B cell (primary cell): ENCODE results near the gene MET. TPM values are rescaled to one million over a fixed set of nuclear protein-coding genes. Genes with fewer than 3 reads are reported as not detected.

Experiments used
- ATAC-seq: fragments of 200-7000 bp; cut with Tn5 transposase; one replicate; pipeline ENCODE4 v1.10.0; 2021; ENCODE audit warnings: low read depth, mild to moderate bottlenecking, moderate number of reproducible peaks, moderate library complexity
- CTCF ChIA-PET: fragments of 350-600 bp; sonication (Branson Sonifier 250); formaldehyde crosslinking; loops from one replicate; lab custom pipeline; 2021; ENCODE audit warnings: antibody characterized with exemption, inconsistent platforms; lab: Charles Lee
- POLR2A ChIA-PET: fragments of 350-600 bp; sonication (Branson Sonifier 250); formaldehyde crosslinking; loops from one replicate; lab custom pipeline; 2021; ENCODE audit warnings: antibody characterized with exemption; lab: Charles Lee
- DNase-seq: peaks from one replicate; pipeline ENCODE4 v3.0.0; 2013
- H2AFZ ChIP-seq: 2 replicates; pipeline ENCODE4 v1.6.1; 2012; ENCODE audit warnings: mild to moderate bottlenecking, low read depth, low read length; ENCODE audit not compliant: insufficient read depth, poor library complexity, severe bottlenecking
- H3K27ac ChIP-seq, 2 donors: 1 replicate in 1 of 2; 2 replicates in 1 of 2; pipeline ENCODE4 v1.5.1; 2012 to 2013; ENCODE audit warnings: low read length in 2 of 2, mild to moderate bottlenecking in 2 of 2, moderate library complexity in 1 of 2
- H3K27me3 ChIP-seq, 4 experiments: fragments of 200-600 bp in 1 of 4; sonication (generic) in 1 of 4; replicated peaks in 1 of 4; 1 replicate in 2 of 4; 2 replicates in 2 of 4; pipeline versions ENCODE4 v1.6.1 to v1.7.0; 2013 to 2016; ENCODE audit warnings: low read length in 3 of 4, mild to moderate bottlenecking in 2 of 4, mixed read lengths in 1 of 4, moderate library complexity in 1 of 4; ENCODE audit not compliant: insufficient read depth in 4 of 4, control insufficient read depth in 3 of 4; ENCODE audit errors: control extremely low read depth in 1 of 4
- H3K36me3 ChIP-seq, 2 experiments: replicated peaks in 1 of 2; 1 replicate in 1 of 2; 2 replicates in 1 of 2; pipeline versions ENCODE4 v1.6.1 to v1.7.1; 2013; ENCODE audit warnings: low read length in 1 of 2; ENCODE audit not compliant: insufficient read depth in 2 of 2, control insufficient read depth in 1 of 2; ENCODE audit errors: control extremely low read depth in 1 of 2, extremely low read depth in 1 of 2
- H3K4me1 ChIP-seq, 2 donors: fragments of 200-600 bp in 1 of 2; sonication (generic) in 1 of 2; 1 replicate in 1 of 2; 2 replicates in 1 of 2; pipeline versions ENCODE4 v1.5.1 to v1.6.1; 2013 to 2017; ENCODE audit warnings: low read length in 2 of 2; ENCODE audit not compliant: control insufficient read depth in 2 of 2, insufficient read depth in 2 of 2
- H3K4me2 ChIP-seq: replicated peaks from 2 replicates; pipeline ENCODE3; 2012; ENCODE audit warnings: mild to moderate bottlenecking, low read depth, low read length; ENCODE audit not compliant: poor library complexity, severe bottlenecking
- H3K4me3 ChIP-seq, 5 experiments: fragments of 200-600 bp in 1 of 5; sonication (generic) in 1 of 5; 1 replicate in 3 of 5; 2 replicates in 2 of 5; pipeline versions ENCODE4 v1.5.1 to v1.7.0; 2011 to 2016; ENCODE audit warnings: low read length in 4 of 5, mild to moderate bottlenecking in 4 of 5, low read depth in 2 of 5, control low read depth in 1 of 5, moderate library complexity in 1 of 5; ENCODE audit not compliant: insufficient read depth in 1 of 5; ENCODE audit errors: control extremely low read depth in 1 of 5, extremely low read depth in 1 of 5
- H3K79me2 ChIP-seq: fragments of 200-600 bp; sonication (generic); one replicate; pipeline ENCODE4 v1.6.0; 2016; ENCODE audit warnings: low read length; ENCODE audit not compliant: control insufficient read depth, insufficient read depth
- H3K9ac ChIP-seq: fragments of 200-600 bp; sonication (generic); 2 replicates; pipeline ENCODE4 v1.6.1; 2017; ENCODE audit warnings: mild to moderate bottlenecking, low read length, moderate library complexity
- H3K9me3 ChIP-seq, 3 donors: one replicate each; pipeline versions ENCODE4 v1.6.1 to v1.7.1; 2013; ENCODE audit warnings: low read length in 2 of 3; ENCODE audit not compliant: control insufficient read depth in 2 of 3, insufficient read depth in 1 of 3; ENCODE audit errors: control extremely low read depth in 1 of 3
- H4K20me1 ChIP-seq: 2 replicates; pipeline ENCODE4 v1.6.0; 2012; ENCODE audit warnings: mild to moderate bottlenecking, low read length; ENCODE audit not compliant: insufficient read depth, control insufficient read depth, poor library complexity, severe bottlenecking
- H3K27ac Mint-ChIP-seq: one replicate; pipeline ENCODE4 v1.8.0; 2021; ENCODE audit warnings: mixed read lengths
- H3K27me3 Mint-ChIP-seq: one replicate; pipeline ENCODE4 v1.8.0; 2021; ENCODE audit warnings: mixed read lengths
- H3K4me1 Mint-ChIP-seq: one replicate; pipeline ENCODE4 v1.8.0; 2021; ENCODE audit warnings: mixed read lengths
- H3K4me3 Mint-ChIP-seq: one replicate; pipeline ENCODE4 v1.8.0; 2021; ENCODE audit warnings: mixed read lengths
- H3K9me3 Mint-ChIP-seq: one replicate; pipeline ENCODE4 v1.8.0; 2022; ENCODE audit warnings: mixed read lengths; ENCODE audit not compliant: insufficient read depth
- EZH2 ChIP-seq: IDR thresholded peaks from 2 replicates; pipeline ENCODE4 v1.6.1; 2012; ENCODE audit warnings: borderline replicate concordance, low read depth, mild to moderate bottlenecking, moderate library complexity, low read length; ENCODE audit not compliant: insufficient read depth, poor library complexity, severe bottlenecking
- WGBS: methylation state at CpG from one replicate; pipeline ENCODE4 v1.1.5; 2013; ENCODE audit warnings: missing lambda C conversion rate; ENCODE audit not compliant: insufficient coverage; 5-methylcytosine and 5-hydroxymethylcytosine counted together
- intact Hi-C: fragments of 100-400 bp; cut with micrococcal nuclease; formaldehyde crosslinking; loops from one replicate; pipeline ENCODE4 v1.10.0; 2022
- polyA plus RNA-seq: library from polyadenylated mRNA; depleted of rRNA; stranded (reverse); fragments of >200 nt; gene quantifications from 2 replicates; pipeline ENCODE4 v1.2.3, GENCODE V29; 2012
- total RNA-seq, 2 donors: library from RNA; stranded (reverse); fragments of 120-200 nt in 1 of 2; gene quantifications; 1 replicate in 1 of 2; 2 replicates in 1 of 2; pipeline versions ENCODE4 v1.2.3 to v1.2.4, GENCODE V29; 2013 to 2022
- TF ChIP-seq, protein P1 (sequence below): fragments of 200-600 bp; IDR thresholded peaks from one replicate; pipeline ENCODE4 v1.8.0; 2022; ENCODE audit warnings: antibody characterized with exemption, mild to moderate bottlenecking

Gene MET
- total and polyA plus RNA-seq, 2 donors (not counting 1 experiment from before 2014, with no cell fraction given), result 0.03 to 0.59 TPM

DNA sequence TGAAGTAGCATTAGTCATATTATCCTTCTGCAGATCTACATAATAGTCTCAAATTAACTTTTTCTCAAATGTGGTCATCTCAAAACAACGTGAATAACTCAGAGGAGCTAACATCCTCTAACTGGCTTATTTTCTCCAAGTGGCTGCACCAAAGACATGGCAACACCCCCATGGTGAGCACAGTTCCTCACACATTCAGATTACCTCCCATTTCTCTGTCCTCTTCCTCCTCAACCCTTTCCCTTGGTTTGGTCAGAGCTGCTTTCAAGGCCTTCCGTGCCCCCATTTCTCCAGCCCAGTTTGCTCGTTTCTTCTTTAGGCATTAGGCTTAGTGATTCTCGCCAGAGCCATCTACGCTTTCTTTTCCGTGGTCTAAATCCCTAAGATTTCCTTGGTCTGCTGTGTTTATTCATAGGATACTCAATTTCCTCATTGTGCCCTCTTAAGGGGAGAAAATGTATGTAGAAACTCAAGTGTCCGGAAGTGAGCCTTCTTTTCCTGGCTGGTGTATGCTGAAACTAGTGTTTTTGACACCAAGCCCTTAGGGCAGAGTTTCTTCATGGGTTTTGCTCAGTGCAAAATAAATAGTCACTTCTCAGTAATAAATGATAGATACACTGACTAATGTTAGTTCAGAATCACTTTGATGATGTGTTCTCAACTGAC, 2.6 kb downstream of the MET start:
- DNase-seq (no peak), ATAC-seq (no peak)
- H3K4me1 Mint-ChIP-seq, result peaks cover 22% of the 10 kb centered on the region
- H3K4me3 Mint-ChIP-seq, result no peak overlapping the region
- H3K9me3 ChIP-seq, result peaks cover under 1 to 3% (median 1%) of the 10 kb centered on the region in 3 donors
- no peaks in the 10 kb centered on the region for H3K79me2 ChIP-seq
- no peak overlapping the region for H3K27ac ChIP-seq
- H3K27me3 Mint-ChIP-seq, result peaks cover 65% of the 10 kb centered on the region
- H2AFZ ChIP-seq, result no peak overlapping the region
- H3K27ac Mint-ChIP-seq, result no peak overlapping the region
- no peak overlapping the region for H3K9ac ChIP-seq
- ChIA-PET POLR2A (no interaction called here), CTCF (interaction anchor here (1.2 to 2.1 kb wide), 4 partner anchors 10 to 140 kb away, joined by 3 to 7 read pairs (median 3); no protein-coding TSS in a partner anchor)
- intact Hi-C loops, result loop anchor here (5.0 to 10.0 kb wide), 3 partner anchors 82 to 510 kb away; no protein-coding TSS in a partner anchor
- H3K36me3 ChIP-seq, result no peaks in the 10 kb centered on the region
- no peak overlapping the region for H3K4me2 ChIP-seq
- no peak for TF ChIP-seq EZH2
- TF ChIP-seq, protein P1, sequence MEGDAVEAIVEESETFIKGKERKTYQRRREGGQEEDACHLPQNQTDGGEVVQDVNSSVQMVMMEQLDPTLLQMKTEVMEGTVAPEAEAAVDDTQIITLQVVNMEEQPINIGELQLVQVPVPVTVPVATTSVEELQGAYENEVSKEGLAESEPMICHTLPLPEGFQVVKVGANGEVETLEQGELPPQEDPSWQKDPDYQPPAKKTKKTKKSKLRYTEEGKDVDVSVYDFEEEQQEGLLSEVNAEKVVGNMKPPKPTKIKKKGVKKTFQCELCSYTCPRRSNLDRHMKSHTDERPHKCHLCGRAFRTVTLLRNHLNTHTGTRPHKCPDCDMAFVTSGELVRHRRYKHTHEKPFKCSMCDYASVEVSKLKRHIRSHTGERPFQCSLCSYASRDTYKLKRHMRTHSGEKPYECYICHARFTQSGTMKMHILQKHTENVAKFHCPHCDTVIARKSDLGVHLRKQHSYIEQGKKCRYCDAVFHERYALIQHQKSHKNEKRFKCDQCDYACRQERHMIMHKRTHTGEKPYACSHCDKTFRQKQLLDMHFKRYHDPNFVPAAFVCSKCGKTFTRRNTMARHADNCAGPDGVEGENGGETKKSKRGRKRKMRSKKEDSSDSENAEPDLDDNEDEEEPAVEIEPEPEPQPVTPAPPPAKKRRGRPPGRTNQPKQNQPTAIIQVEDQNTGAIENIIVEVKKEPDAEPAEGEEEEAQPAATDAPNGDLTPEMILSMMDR, result no peak
- no peaks in the 10 kb centered on the region for H4K20me1 ChIP-seq
- H3K27me3 ChIP-seq, result peaks cover 0 to 50% (median 46%) of the 10 kb centered on the region in 4 experiments
- WGBS, result 88% methylated on average over 5 of the region's 7 CpGs
- H3K4me1 ChIP-seq, result peaks cover 15 to 18% of the 10 kb centered on the region in 2 donors
- no peak overlapping the region for H3K4me3 ChIP-seq
- H3K9me3 Mint-ChIP-seq, result no peaks in the 10 kb centered on the region

DNA sequence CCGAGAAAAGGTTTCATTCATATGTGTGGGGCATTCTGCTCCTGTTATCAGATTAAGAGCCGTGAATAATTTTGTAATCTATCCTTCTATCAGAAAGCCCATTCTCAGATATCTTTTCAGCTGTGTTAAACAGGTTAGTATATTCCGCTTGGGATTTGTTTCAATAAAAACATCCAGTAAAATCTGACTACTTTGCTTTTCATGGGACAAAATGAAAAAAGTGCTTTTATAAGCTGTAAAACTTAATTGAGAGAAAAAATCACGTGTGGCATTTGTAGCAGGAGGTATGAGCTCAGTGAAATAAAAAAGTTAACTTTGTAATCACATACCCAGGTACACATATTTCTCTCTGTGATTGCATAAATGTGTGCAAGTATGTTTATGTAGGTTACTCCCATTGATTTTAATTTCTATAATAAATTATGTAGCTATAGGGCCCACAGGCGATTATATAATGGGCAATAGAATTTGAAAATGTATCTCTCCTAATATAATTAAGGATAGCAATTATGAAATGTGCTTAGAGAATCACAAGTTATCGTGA, 3.9 kb downstream of the MET start:
- intact Hi-C loops, result loop anchor here (10.0 kb wide), 1 partner anchor 511 kb away; no protein-coding TSS in a partner anchor
- CTCF ChIA-PET, result interaction anchor here (1.0 to 2.1 kb wide), 2 partner anchors 85 to 111 kb away, joined by 3 to 7 read pairs; no protein-coding TSS in a partner anchor
- H3K4me3 Mint-ChIP-seq, result no peak overlapping the region
- POLR2A ChIA-PET, result no interaction called here
- no peak overlapping the region for H3K4me2 ChIP-seq
- no peak for DNase-seq
- no peaks in the 10 kb centered on the region for H4K20me1 ChIP-seq
- peaks cover 0 to 47% (median 45%) of the 10 kb centered on the region in 4 experiments for H3K27me3 ChIP-seq
- ATAC-seq, result no peak
- H3K27ac Mint-ChIP-seq, result no peak overlapping the region
- no peaks in the 10 kb centered on the region for H3K36me3 ChIP-seq
- no peak overlapping the region for H3K27ac ChIP-seq
- no CpG with 5 or more reads among the region's 6 CpGs for whole genome bisulfite sequencing
- no peak overlapping the region for H2AFZ ChIP-seq
- peaks cover 15 to 21% of the 10 kb centered on the region in 2 donors for H3K4me1 ChIP-seq
- no peak overlapping the region for H3K4me3 ChIP-seq
- H3K9me3 ChIP-seq, result peaks cover 0 to 6% (median 1%) of the 10 kb centered on the region in 3 donors
- peaks cover 67% of the 10 kb centered on the region for H3K27me3 Mint-ChIP-seq
- TF ChIP-seq EZH2, result no peak
- TF ChIP-seq, protein P1, result no peak
- no peaks in the 10 kb centered on the region for H3K9me3 Mint-ChIP-seq
- peaks cover 24% of the 10 kb centered on the region for H3K4me1 Mint-ChIP-seq
- H3K79me2 ChIP-seq, result no peaks in the 10 kb centered on the region
- H3K9ac ChIP-seq, result no peak overlapping the region
